ENCODE results near the gene ATR. TPM values are rescaled to one million over a fixed set of nuclear protein-coding genes. Genes with fewer than 3 reads are reported as not detected.

The ATR gene
- total RNA-seq, 1 experiment from 2014 or later: 15.8 TPM

GRCh38 chr3:142450881-142451280 is 127.7 kb downstream of the ATR start:
- Histone ChIP-seq H4K91ac (ENCODE audit: insufficient read length, low read depth, low read length) (no peak overlapping the region), H3T11ph (ENCODE audit: low read length) (no peak overlapping the region), H4K20me1 (ENCODE audit: control insufficient read depth, insufficient read depth, insufficient read length) (no peaks in the 10 kb centered on the region), H3K9me3 (ENCODE audit: control insufficient read depth, low read depth, low read length) (no peaks in the 10 kb centered on the region), H3K27ac (ENCODE audit: insufficient read length, low read depth, low read length) (no peak overlapping the region), H3K14ac (ENCODE audit: insufficient read depth, low read length) (no peak overlapping the region), H3K79me2 (ENCODE audit: insufficient read depth, low read length) (peaks cover 3% of the 10 kb centered on the region; the same call in 1 of the 2 replicates), H3K56ac (ENCODE audit: insufficient read length, low read depth, low read length) (no peak overlapping the region), H3K4me2 (ENCODE audit: insufficient read depth, insufficient read length, low read length) (no peak overlapping the region), H2BK5ac (ENCODE audit: insufficient read length, low read length) (no peak overlapping the region), H3K18ac (ENCODE audit: insufficient read length, low read depth, low read length) (no peak overlapping the region), H3K23ac (ENCODE audit: insufficient read length, low read depth, low read length) (no peak overlapping the region), H3K4ac (ENCODE audit: low read depth, low read length) (no peak overlapping the region), H3K79me1 (ENCODE audit: insufficient read depth, low read depth, low read length, poor library complexity, severe bottlenecking) (no peaks in the 10 kb centered on the region), H2AFZ (ENCODE audit: low read length) (no peak overlapping the region), H3K27me3 (ENCODE audit: insufficient read depth, low read length) (no peaks in the 10 kb centered on the region), H2BK120ac (ENCODE audit: low read depth, low read length, poor library complexity, severe bottlenecking) (no peak overlapping the region), H2BK12ac (ENCODE audit: insufficient read length, low read depth, low read length) (no peak overlapping the region), H2BK15ac (ENCODE audit: low read depth, low read length) (no peak overlapping the region), H2AK5ac (ENCODE audit: insufficient read length, low read length) (no peak overlapping the region), H3K23me2 (ENCODE audit: insufficient read length, low read depth, low read length, poor library complexity, severe bottlenecking) (peaks cover 3% of the 10 kb centered on the region), H2BK20ac (ENCODE audit: low read depth, low read length, poor library complexity, severe bottlenecking) (no peak overlapping the region), H3K9ac (ENCODE audit: extremely low read depth, insufficient read length, low read length) (no peak overlapping the region), H4K8ac (replicated peaks; ENCODE audit: insufficient read length, low read depth, low read length) (no peak overlapping the region), H4K5ac (ENCODE audit: insufficient read length, low read depth, low read length) (no peak overlapping the region), H3K4me1 (ENCODE audit: insufficient read depth, low read length) (no peaks in the 10 kb centered on the region)
- Mint-ChIP-seq H3K4me3 (no peak overlapping the region), H3K27ac (no peak overlapping the region), H3K36me3 (ENCODE audit: insufficient read depth in 1 of 3, low read depth in 3 of 3) (peaks cover 0 to 3% (median 3%) of the 10 kb centered on the region in 3 experiments; a peak in 4 of 7 replicates), H3K9me3 (no peaks in the 10 kb centered on the region; a peak in 1 of 5 replicates), H3K27me3 (ENCODE audit: low read depth) (no peaks in the 10 kb centered on the region), H3K4me1 (peaks cover 15% of the 10 kb centered on the region in 2 experiments)
- no peak for DNase-seq
- no CpG with 5 or more reads among the region's 5 CpGs for WGBS (ENCODE audit: extremely low coverage, insufficient read length, low lambda C conversion rate)
- TF ChIP-seq CTCF (conservative IDR thresholded peaks at IDR 0.05): no peak

Data from H9 (cell line).